ENCODE measurements around the gene SLC6A5.

SLC6A5 gene

GRCh38 chr11:20671856-20672546 is 72.6 kb downstream of the SLC6A5 start:
- DNase-seq: no peak

GRCh38 chr11:20672575-20672974 is 73.2 kb downstream of the SLC6A5 start:
- DNase-seq: no peak

- no peak for DNase-seq
These were observed 77.2 kb downstream of the SLC6A5 start for GRCh38 chr11:20676658-20677057.

GRCh38 chr11:20688761-20689160 is 89.4 kb downstream of the SLC6A5 start:
- no peak for DNase-seq

- no peak for DNase-seq
These were observed 108.5 kb downstream of the SLC6A5 start for GRCh38 chr11:20707876-20708275.
